HCT116 (cell line): Measurements from ENCODE around the gene SNCAIP. TPM values are rescaled to one million over a fixed set of nuclear protein-coding genes. Genes with fewer than 3 reads are reported as not detected.
"Not testable (repeated sequence)": the region's sequence is repeated elsewhere in the genome, so short reads cannot be mapped to it uniquely, and the experiment has no call there.

Source experiments
- ATAC-seq: fragments of 200-7000 bp; cut with Tn5 transposase; 2 replicates; pipeline ENCODE4 v1.9.1; 2020; ENCODE audit warnings: mild to moderate bottlenecking, moderate library complexity
- BruUV-seq: library from RNA; stranded (reverse); fragments of 400-500 nt; replicated peaks from 2 replicates; lab custom pipeline; 2021; lab: Mats Ljungman, UMichigan
- CTCF ChIA-PET: fragments of 300-600 bp; sonication (Branson Sonifier 250); formaldehyde crosslinking; loops from one replicate; lab custom pipeline; 2021; ENCODE audit warnings: antibody characterized with exemption; lab: Charles Lee
- POLR2A ChIA-PET: fragments of 300-600, 350-600 bp; sonication (Branson Sonifier 250); formaldehyde crosslinking; loops from one replicate; lab custom pipeline; 2021; ENCODE audit warnings: antibody characterized with exemption; lab: Charles Lee
- RAD21 ChIA-PET, 2 experiments: fragments of 300-600 bp; sonication (Branson Sonifier 250); formaldehyde crosslinking; loops; one replicate each; lab custom pipeline; 2023; ENCODE audit warnings: low total read pairs in 2 of 2; ENCODE audit not compliant: uncharacterized antibody in 2 of 2, unreplicated experiment in 2 of 2, low non-redundant PET in 1 of 2; lab: Charles Lee
- DNase-seq: peaks from one replicate; pipeline ENCODE4 v3.0.0-alpha.2; 2010; ENCODE audit warnings: low read depth, low spot score
- H2AFZ ChIP-seq: fragments of 200-600 bp; shearing (Covaris generic), sonication (generic); 2 replicates; pipeline ENCODE4 v1.6.1; 2017; ENCODE audit warnings: low read depth, mixed run types, mixed read lengths, antibody characterized with exemption, low read length; ENCODE audit not compliant: poor library complexity, severe bottlenecking
- H3K27ac ChIP-seq: 2 replicates; pipeline ENCODE4 v1.5.1; 2012; ENCODE audit warnings: low read depth, low read length
- H3K27me3 ChIP-seq: fragments of 200-600 bp; sonication (generic); 2 replicates; pipeline ENCODE4 v1.6.1; 2016; ENCODE audit warnings: mixed run types, low read length, mixed read lengths; ENCODE audit not compliant: insufficient read depth
- H3K36me3 ChIP-seq, 2 experiments: fragments of 200-500 bp in 1 of 2; fragments of 200-600 bp in 1 of 2; sonication (Bioruptor generic) in 1 of 2; sonication (generic) in 1 of 2; 2 replicates each; pipeline versions ENCODE4 v1.5.1 to v1.6.1; 2014 to 2016; ENCODE audit warnings: low read length in 2 of 2, inconsistent platforms in 1 of 2, mixed read lengths in 1 of 2, mixed run types in 1 of 2; ENCODE audit not compliant: insufficient read depth in 2 of 2, control insufficient read depth in 1 of 2
- H3K4me1 ChIP-seq, 2 experiments: fragments of 200-600 bp in 1 of 2; sonication (generic) in 1 of 2; 2 replicates each; pipeline versions ENCODE4 v1.5.1 to v1.6.1; 2012 to 2017; ENCODE audit warnings: low read length in 2 of 2, inconsistent platforms in 1 of 2, mild to moderate bottlenecking in 1 of 2, mixed read lengths in 1 of 2, mixed run types in 1 of 2, moderate library complexity in 1 of 2; ENCODE audit not compliant: insufficient read depth in 2 of 2, control insufficient read depth in 1 of 2
- H3K4me2 ChIP-seq: fragments of 200-600 bp; sonication (generic); 2 replicates; pipeline ENCODE4 v1.6.1; 2017; ENCODE audit warnings: mixed run types, low read length, mixed read lengths
- H3K4me3 ChIP-seq, 2 experiments: fragments of 200-600 bp in 1 of 2; sonication (generic) in 1 of 2; replicated peaks in 1 of 2; 2 replicates each; pipeline ENCODE4 v1.5.1; 2011 to 2016; ENCODE audit warnings: low read length in 2 of 2, control low read depth in 1 of 2, low read depth in 1 of 2, mild to moderate bottlenecking in 1 of 2, mixed read lengths in 1 of 2, mixed run types in 1 of 2
- H3K79me2 ChIP-seq: fragments of 200-600 bp; sonication (generic); 2 replicates; pipeline ENCODE4 v1.6.1; 2017; ENCODE audit warnings: mild to moderate bottlenecking, mixed run types, low read length, moderate library complexity, mixed read lengths; ENCODE audit not compliant: insufficient read depth
- H3K9ac ChIP-seq: fragments of 200-600 bp; sonication (generic); 2 replicates; pipeline ENCODE4 v1.6.1; 2016; ENCODE audit warnings: low read length, mixed read lengths
- H3K9me2 ChIP-seq: fragments of 200-600 bp; sonication (generic), shearing (Covaris generic); 2 replicates; pipeline ENCODE4 v1.6.1; 2017; ENCODE audit warnings: mixed run types, mild to moderate bottlenecking, moderate library complexity; ENCODE audit not compliant: insufficient read depth
- H3K9me3 ChIP-seq, 2 experiments: fragments of 200-500 bp in 1 of 2; fragments of 200-600 bp in 1 of 2; sonication (Bioruptor generic) in 1 of 2; sonication (generic) in 1 of 2; 2 replicates each; pipeline ENCODE4 v1.6.1; 2014 to 2017; ENCODE audit warnings: low read length in 2 of 2, mixed read lengths in 2 of 2, inconsistent platforms in 1 of 2, low read depth in 1 of 2, mild to moderate bottlenecking in 1 of 2, mixed run types in 1 of 2, moderate library complexity in 1 of 2; ENCODE audit not compliant: control insufficient read depth in 1 of 2, insufficient read depth in 1 of 2
- H4K20me1 ChIP-seq: fragments of 200-600 bp; sonication (generic), shearing (Covaris generic); 2 replicates; pipeline ENCODE4 v1.6.1; 2017; ENCODE audit warnings: mixed run types, mild to moderate bottlenecking, moderate library complexity; ENCODE audit not compliant: insufficient read depth
- ELF1 ChIP-seq: IDR thresholded peaks from 2 replicates; pipeline ENCODE4 v1.6.1; 2012; ENCODE audit warnings: low read depth, borderline replicate concordance
- EZH2 ChIP-seq: fragments of 200-600 bp; sonication (generic); IDR thresholded peaks from 2 replicates; pipeline ENCODE4 v1.6.1; 2017; ENCODE audit warnings: antibody characterized with exemption, mixed run types
- MAX ChIP-seq: IDR thresholded peaks from 2 replicates; pipeline ENCODE4 v1.6.1; 2012
- POLR2A ChIP-seq: IDR thresholded peaks from 2 replicates; pipeline ENCODE4 v1.7.0; 2011; ENCODE audit warnings: borderline replicate concordance; ENCODE audit not compliant: insufficient read depth, insufficient read length; ENCODE audit errors: extremely low read depth
- POLR2AphosphoS5 ChIP-seq: IDR thresholded peaks from 2 replicates; pipeline ENCODE4 v1.6.1; 2011; ENCODE audit warnings: mild to moderate bottlenecking, low read depth, low read length, moderate library complexity
- RAD21 ChIP-seq: IDR thresholded peaks from 2 replicates; pipeline ENCODE4 v1.6.1; 2012; ENCODE audit warnings: low read depth, mild to moderate bottlenecking
- REST ChIP-seq: IDR thresholded peaks from 2 replicates; pipeline ENCODE4 v1.6.1; 2012; ENCODE audit warnings: low read depth
- TCF7L2 ChIP-seq: IDR thresholded peaks from 2 replicates; pipeline ENCODE4 v1.7.0; 2011; ENCODE audit warnings: borderline replicate concordance, inconsistent platforms; ENCODE audit not compliant: insufficient read depth, insufficient read length; ENCODE audit errors: extremely low read depth
- YY1 ChIP-seq: IDR thresholded peaks from 2 replicates; pipeline ENCODE4 v1.6.1; 2011; ENCODE audit warnings: low read length, low read depth, moderate library complexity, mild to moderate bottlenecking; ENCODE audit not compliant: insufficient replicate concordance; ENCODE audit errors: extremely low read depth
- ZBTB33 ChIP-seq: IDR thresholded peaks from 2 replicates; pipeline ENCODE4 v1.6.1; 2011; ENCODE audit warnings: mild to moderate bottlenecking, low read length, moderate library complexity; ENCODE audit not compliant: insufficient replicate concordance; ENCODE audit errors: extremely low read depth
- ZFX ChIP-seq: fragments of 450-650 bp; IDR thresholded peaks from 2 replicates; pipeline ENCODE4 v1.6.1; 2017
- ZNF274 ChIP-seq: fragments of 200-500 bp; sonication (Bioruptor generic); IDR thresholded peaks from 2 replicates; pipeline ENCODE4 v1.6.1; 2014; ENCODE audit warnings: mild to moderate bottlenecking, low read depth, low read length, inconsistent platforms
- intact Hi-C: fragments of 100-400 bp; cut with micrococcal nuclease; formaldehyde crosslinking; loops from 2 replicates; pipeline ENCODE4 v1.10.0; 2022
- total RNA-seq: library from RNA; stranded (reverse); gene quantifications from one replicate; pipeline ENCODE4 v1.2.1, GENCODE V29; 2021; ENCODE audit not compliant: unreplicated experiment

The SNCAIP gene
- total RNA-seq, 1 experiment from 2014 or later, result not detected

- no peaks in the 10 kb centered on the region for H3K9me2 ChIP-seq
- no peak for TF ChIP-seq MAX
- TF ChIP-seq POLR2A, result no peak
- no peak for TF ChIP-seq ZFX
- no peak for TF ChIP-seq ELF1
- TF ChIP-seq RAD21, result no peak
- TF ChIP-seq REST, result no peak
- TF ChIP-seq ZNF274, result no peak
- no peak for TF ChIP-seq YY1
- TF ChIP-seq TCF7L2, result no peak
- TF ChIP-seq EZH2, result no peak
- no peak for TF ChIP-seq POLR2AphosphoS5
- TF ChIP-seq ZBTB33, result no peak
- H3K9ac ChIP-seq, result no peak overlapping the region
- intact Hi-C loops, result no loop called here
- ATAC-seq (no peak), DNase-seq (no peak)
- ChIA-PET POLR2A (no interaction called here), CTCF (no interaction called here), RAD21 (no interaction called here)
- no peak overlapping the region for H2AFZ ChIP-seq
- no peak overlapping the region for H3K27ac ChIP-seq
- H4K20me1 ChIP-seq, result no peaks in the 10 kb centered on the region
- H3K4me1 ChIP-seq, result no peaks in the 10 kb centered on the region
- BruUV-seq, result no TSS peak
- H3K4me2 ChIP-seq, result no peak overlapping the region
- no peak overlapping the region for H3K4me3 ChIP-seq
- no peaks in the 10 kb centered on the region for H3K9me3 ChIP-seq
- no peaks in the 10 kb centered on the region for H3K79me2 ChIP-seq
- H3K27me3 ChIP-seq, result no peaks in the 10 kb centered on the region
- H3K36me3 ChIP-seq, result no peaks in the 10 kb centered on the region
Observed at GRCh38 chr5:122352331-122352730, 40.3 kb downstream of the SNCAIP start.

- H3K9me3 ChIP-seq, RAD21 ChIA-PET, intact Hi-C loops, H3K4me3 ChIP-seq, ATAC-seq, H3K27me3 ChIP-seq, H3K4me2 ChIP-seq, CTCF ChIA-PET, H3K9ac ChIP-seq, DNase-seq, H3K27ac ChIP-seq, H3K36me3 ChIP-seq, H3K4me1 ChIP-seq, H3K79me2 ChIP-seq, H4K20me1 ChIP-seq, H2AFZ ChIP-seq, POLR2A ChIA-PET, BruUV-seq, H3K9me2 ChIP-seq: not testable (repeated sequence)
Observed at GRCh38 chr5:122353361-122353760, 41.3 kb downstream of the SNCAIP start.
